Panc1 (cell line): ENCODE measurements around the gene TESK1. TPM values are rescaled to one million over a fixed set of nuclear protein-coding genes. Genes with fewer than 3 reads are reported as not detected.
A peak's percentile ranks its signal among the peaks of the same experiment; 100 is the strongest.

Experiments used
- ATAC-seq: fragments of 200-7000 bp; cut with Tn5 transposase; 2 replicates; pipeline ENCODE4 v1.9.1; 2020; ENCODE audit warnings: mild to moderate bottlenecking, moderate library complexity
- BruUV-seq: library from RNA; stranded (reverse); fragments of 400-500 nt; replicated peaks from 2 replicates; lab custom pipeline; 2021; lab: Mats Ljungman, UMichigan
- CTCF ChIA-PET: fragments of 300-600 bp; sonication (Branson Sonifier 250); formaldehyde crosslinking; loops from one replicate; lab custom pipeline; 2022; ENCODE audit warnings: antibody characterized with exemption; lab: Charles Lee
- POLR2A ChIA-PET: fragments of 300-600 bp; sonication (Branson Sonifier 250); formaldehyde crosslinking; loops from one replicate; lab custom pipeline; 2022; ENCODE audit warnings: antibody characterized with exemption; lab: Charles Lee
- DNase-seq: peaks from one replicate; pipeline ENCODE4 v3.0.0-alpha.2; 2010; ENCODE audit warnings: low read depth, low spot score
- H3K27ac ChIP-seq: 2 replicates; pipeline ENCODE4 v1.5.1; 2011; ENCODE audit warnings: mild to moderate bottlenecking, low read length, inconsistent platforms
- H3K27me3 ChIP-seq: fragments of 200-500 bp; sonication (Bioruptor generic); 2 replicates; pipeline ENCODE4 v1.6.0; 2014; ENCODE audit warnings: low read length, inconsistent platforms; ENCODE audit not compliant: control insufficient read depth, insufficient read depth
- H3K36me3 ChIP-seq: fragments of 200-500 bp; sonication (Bioruptor generic); 2 replicates; pipeline ENCODE4 v1.5.1; 2014; ENCODE audit warnings: inconsistent platforms, mild to moderate bottlenecking, low read length, moderate library complexity; ENCODE audit not compliant: control insufficient read depth, insufficient read depth
- H3K4me1 ChIP-seq: 2 replicates; pipeline ENCODE4 v1.5.1; 2011; ENCODE audit warnings: inconsistent platforms, mild to moderate bottlenecking, low read length, moderate library complexity; ENCODE audit not compliant: control insufficient read depth, insufficient read depth
- H3K4me3 ChIP-seq, 2 experiments: 2 replicates each; pipeline ENCODE4 v1.5.1; 2011 to 2012; ENCODE audit warnings: low read depth in 2 of 2, low read length in 2 of 2, mild to moderate bottlenecking in 2 of 2, inconsistent platforms in 1 of 2, moderate library complexity in 1 of 2
- H3K9me3 ChIP-seq: fragments of 200-500 bp; sonication (Bioruptor generic); 2 replicates; pipeline ENCODE4 v1.5.1; 2014; ENCODE audit warnings: low read depth, mild to moderate bottlenecking, inconsistent platforms, low read length, moderate library complexity; ENCODE audit not compliant: control insufficient read depth, insufficient read depth
- CTCF ChIP-seq: fragments of 450-650 bp; IDR thresholded peaks from 2 replicates; pipeline ENCODE4 v1.5.1; 2017; ENCODE audit warnings: mild to moderate bottlenecking
- POLR2AphosphoS5 ChIP-seq: IDR thresholded peaks from 2 replicates; pipeline ENCODE4 v1.6.1; 2012; ENCODE audit warnings: mild to moderate bottlenecking, low read depth, low read length, moderate library complexity
- REST ChIP-seq, 2 experiments: IDR thresholded peaks; 2 replicates each; pipeline ENCODE4 v1.6.1; 2011 to 2012; ENCODE audit warnings: low read depth in 2 of 2, control low read depth in 1 of 2, low read length in 1 of 2, mild to moderate bottlenecking in 1 of 2, moderate library complexity in 1 of 2; ENCODE audit not compliant: insufficient read depth in 1 of 2
- SIN3A ChIP-seq: IDR thresholded peaks from 2 replicates; pipeline ENCODE4 v1.6.1; 2012; ENCODE audit warnings: low read depth, mild to moderate bottlenecking, low read length, moderate library complexity, borderline replicate concordance; ENCODE audit not compliant: insufficient read depth
- TCF7L2 ChIP-seq: IDR thresholded peaks from 2 replicates; pipeline ENCODE4 v1.6.1; 2011; ENCODE audit warnings: mild to moderate bottlenecking, low read depth, low read length, inconsistent platforms
- in situ Hi-C: cut with HindIII; loops from 2 replicates; pipeline ENCODE4 v1.10.0; 2016; ENCODE audit warnings: low sequenced_read_pairs, low pct_unique_long_range_greater_than_20kb
- intact Hi-C: fragments of 100-400 bp; cut with micrococcal nuclease; formaldehyde crosslinking; loops from one replicate; pipeline ENCODE4 v1.10.0; 2022; ENCODE audit not compliant: unreplicated experiment
- total RNA-seq: library from RNA; stranded (reverse); gene quantifications from one replicate; pipeline ENCODE4 v1.2.1, GENCODE V29; 2021; ENCODE audit not compliant: unreplicated experiment

The TESK1 gene
- total RNA-seq, 1 experiment from 2014 or later = 55.0 TPM

- BruUV-seq = no TSS peak
- intact Hi-C loops (no loop called here), in situ Hi-C loops (no loop called here)
- CTCF ChIA-PET = no interaction called here
- Histone ChIP-seq H3K9me3 (no peaks in the 10 kb centered on the region), H3K4me3 (peak within 1 kb of the TSS; percentile 4 to 35; a peak in 3 of 4 replicates), H3K4me1 (no peaks in the 10 kb centered on the region), H3K36me3 (no peaks in the 10 kb centered on the region), H3K27me3 (0 out of 2 replicates have a peak, but pooled peaks cover 5% of the 10 kb centered on the region), H3K27ac (no peak within 1 kb of the TSS)
- DNase-seq = no peak
- POLR2A ChIA-PET = no interaction called here
- no peak for ATAC-seq
- no peak for TF ChIP-seq POLR2AphosphoS5
Measured at GRCh38 chr9:35618325-35618727, 13.3 kb downstream of the TESK1 start, which contains the start of gene CD72. Gene CD72 (minus strand): TSS chr9:35618413. CDS start chr9:35618303, 110 bp downstream.

- ChIA-PET POLR2A (no interaction called here), CTCF (no interaction called here)
- Histone ChIP-seq H3K36me3 (no peaks in the 10 kb centered on the region), H3K4me3 (no peak overlapping the region), H3K9me3 (no peaks in the 10 kb centered on the region), H3K27me3 (0 out of 2 replicates have a peak, but pooled peaks cover 5% of the 10 kb centered on the region), H3K27ac (no peak overlapping the region), H3K4me1 (no peaks in the 10 kb centered on the region)
- no TSS peak for BruUV-seq
- DNase-seq (no peak), ATAC-seq (no peak)
- TF ChIP-seq CTCF = no peak
- no peak for TF ChIP-seq TCF7L2
- intact Hi-C loops = no loop called here
- in situ Hi-C loops = no loop called here
Measured at GRCh38 chr9:35618854-35619799, 14.1 kb downstream of the TESK1 start.

- DNase-seq = no peak
- no TSS peak for BruUV-seq
- ATAC-seq = no peak
- ChIA-PET POLR2A (interaction anchor here (0.7 kb wide), 1 partner anchor 89 kb away, joined by 7 read pairs; no protein-coding TSS in a partner anchor), CTCF (no interaction called here)
- H3K27ac ChIP-seq = no peak overlapping the region
- H3K36me3 ChIP-seq = no peaks in the 10 kb centered on the region
- H3K27me3 ChIP-seq = 0 out of 2 replicates have a peak, but pooled peaks cover 5% of the 10 kb centered on the region
- no peak for TF ChIP-seq REST (IDR thresholded peaks at IDR 0.05; ENCODE audit: insufficient read depth in 1 of 2, low read depth in 2 of 2, low read length in 1 of 2)
- TF ChIP-seq CTCF = no peak
- no peak for TF ChIP-seq POLR2AphosphoS5
- no peak for TF ChIP-seq SIN3A
- TF ChIP-seq TCF7L2 = no peak
- H3K9me3 ChIP-seq = no peaks in the 10 kb centered on the region
- in situ Hi-C loops = no loop called here
- no peaks in the 10 kb centered on the region for H3K4me1 ChIP-seq
- intact Hi-C loops = no loop called here
- no peak overlapping the region for H3K4me3 ChIP-seq
Measured at GRCh38 chr9:35619800-35620158, 14.7 kb downstream of the TESK1 start.
